Kidney glomerular epithelial cell (primary cell): ENCODE measurements around the gene NUP214.
"Not testable (repeated sequence)": the region's sequence is repeated elsewhere in the genome, so short reads cannot be mapped to it uniquely, and the experiment has no call there.

ENCODE experiments used
- DNase-seq: peaks from one replicate; lab custom pipeline; 2025; lab: John Stamatoyannopoulos, UW

NUP214 gene

DNA sequence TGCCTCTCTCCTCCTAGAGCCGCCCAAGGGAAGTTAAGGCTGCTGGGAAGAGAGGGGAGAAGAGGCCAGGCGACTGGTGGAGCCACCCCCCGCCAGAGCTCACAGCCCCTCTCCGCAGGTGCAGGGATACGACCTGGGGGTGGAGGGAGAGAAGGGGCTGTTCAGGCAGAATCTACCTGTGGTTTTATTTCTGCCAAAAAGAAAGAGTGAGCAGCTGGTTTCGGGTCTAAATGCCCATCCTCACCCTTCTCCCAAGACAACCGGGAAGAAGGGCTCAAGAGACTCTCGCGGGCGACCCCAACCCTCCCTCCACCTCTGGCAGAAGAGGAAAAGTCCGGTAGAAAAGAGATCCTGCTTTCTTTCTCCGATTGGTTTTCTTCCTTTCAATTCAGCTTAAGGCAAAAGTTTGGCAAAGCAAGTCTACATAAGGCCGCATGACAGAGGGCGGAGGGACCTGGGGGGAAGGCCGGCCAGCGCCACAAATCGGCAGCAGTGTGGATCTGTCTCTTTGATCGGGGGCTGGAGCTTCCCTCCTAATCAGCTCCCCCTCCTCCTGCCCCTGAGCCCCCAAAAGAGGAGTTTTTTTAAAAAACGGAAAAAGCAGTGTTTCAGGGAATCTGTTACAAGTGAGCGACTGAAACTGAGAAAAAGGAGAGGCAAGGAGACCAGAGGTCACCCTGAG, 134.7 kb downstream of the NUP214 start:
- DNase-seq = no peak

GRCh38 chr9:131260751-131261452, 135.5 kb downstream of the NUP214 start:
- no peak for DNase-seq

DNA sequence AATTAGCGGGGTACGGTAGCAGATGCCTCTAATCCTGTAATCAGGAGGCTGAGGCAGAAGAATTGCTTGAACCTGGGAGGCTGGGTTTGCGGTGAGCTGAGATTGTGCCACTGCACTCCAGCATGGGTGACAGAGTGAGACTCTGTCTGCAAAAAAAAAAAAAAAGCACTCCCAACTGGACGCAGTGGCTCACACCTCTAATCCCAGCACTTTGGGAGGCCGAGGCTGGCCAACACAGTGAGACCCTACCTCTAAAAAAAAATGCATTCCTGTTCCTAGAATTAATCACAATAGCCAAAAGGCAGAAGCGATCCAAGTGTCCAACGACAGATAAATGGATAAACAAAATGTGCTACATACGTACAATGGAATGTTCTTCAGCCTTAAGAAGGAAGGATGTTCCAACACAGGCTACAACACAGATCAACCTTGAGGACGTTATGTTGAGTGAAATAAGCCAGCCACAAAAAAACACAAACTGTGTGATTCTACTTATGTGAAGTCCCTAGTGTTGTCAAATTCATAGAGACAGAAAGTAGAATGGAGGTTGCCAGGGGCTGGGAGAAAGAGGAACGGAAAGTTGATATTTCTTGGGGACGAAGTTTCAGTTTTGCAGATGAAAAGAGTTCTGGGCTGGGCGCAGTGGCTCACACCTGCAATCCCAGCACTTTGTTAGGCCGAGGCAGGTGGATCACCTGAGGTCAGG, 137.1 kb downstream of the NUP214 start:
- no peak for DNase-seq

- not testable (repeated sequence) for DNase-seq
Observed at GRCh38 chr9:131263033-131263343, 137.6 kb downstream of the NUP214 start.

GRCh38 chr9:131263701-131264100, 138.3 kb downstream of the NUP214 start:
- DNase-seq = no peak

DNA sequence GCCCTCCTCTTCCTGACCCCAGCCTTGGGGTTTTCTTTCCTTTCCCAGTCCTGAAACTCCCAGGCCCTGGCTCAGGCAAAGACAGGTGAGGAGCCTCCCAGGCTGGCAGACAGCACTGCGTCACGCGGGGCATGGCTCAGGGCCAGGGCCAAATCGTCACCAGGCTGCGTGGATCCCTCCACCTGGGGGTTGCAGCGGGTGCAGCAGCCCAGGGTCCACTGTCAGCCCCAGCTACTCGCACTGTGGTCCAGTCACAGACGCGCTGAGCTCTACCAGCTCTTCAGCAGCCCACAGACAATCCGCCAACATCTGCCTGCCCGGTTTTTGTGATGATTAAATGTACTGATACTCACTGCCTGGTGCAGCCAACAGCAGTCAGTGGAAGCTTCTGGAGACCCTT, 138.8 kb downstream of the NUP214 start:
- DNase-seq = no peak

DNA sequence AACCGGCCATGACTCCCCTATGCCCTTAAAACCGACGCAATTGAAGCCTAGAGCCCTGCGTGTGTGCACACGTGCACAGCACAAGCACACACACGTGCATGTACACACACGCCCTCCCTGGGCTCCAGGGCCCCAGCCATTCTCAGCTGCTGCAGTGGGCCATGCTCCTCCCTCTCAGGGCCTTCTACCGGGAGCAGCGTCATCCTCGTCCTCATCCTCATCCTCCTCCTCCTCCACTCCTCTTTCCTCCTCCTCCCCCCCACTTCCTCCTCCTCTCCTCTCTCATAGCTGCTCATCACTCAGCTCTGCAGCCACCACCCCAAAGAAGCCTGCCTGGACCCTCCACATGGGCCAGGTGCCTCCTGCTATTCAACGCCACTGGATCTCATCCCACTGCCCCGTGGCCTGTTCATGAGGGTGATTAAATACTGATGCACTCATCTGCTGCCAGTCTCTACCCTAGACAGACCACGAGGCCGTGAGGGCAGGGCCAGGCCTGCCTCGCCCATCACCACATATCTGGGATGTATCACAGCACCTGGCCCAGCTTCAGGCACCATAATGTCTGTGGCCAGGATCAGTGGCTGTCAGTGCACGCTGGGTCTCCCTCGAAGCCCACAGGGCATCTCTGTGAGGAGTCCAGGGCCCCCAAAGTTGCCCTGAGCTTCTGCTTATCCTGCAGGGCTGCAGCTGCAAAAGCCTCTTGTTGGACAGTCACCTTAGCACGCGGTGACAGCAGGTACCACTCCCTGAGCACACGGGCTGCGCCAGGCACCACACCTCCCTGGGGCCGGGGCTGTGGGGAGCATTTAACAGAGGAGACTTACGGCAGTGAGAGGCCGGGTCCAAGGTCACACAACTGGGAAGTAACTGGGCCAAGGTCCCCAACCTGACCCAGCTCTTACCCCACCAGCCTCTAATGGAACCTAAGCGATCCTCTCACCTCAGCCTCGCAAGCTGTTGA, 141.2 kb downstream of the NUP214 start:
- DNase-seq = no peak

DNA sequence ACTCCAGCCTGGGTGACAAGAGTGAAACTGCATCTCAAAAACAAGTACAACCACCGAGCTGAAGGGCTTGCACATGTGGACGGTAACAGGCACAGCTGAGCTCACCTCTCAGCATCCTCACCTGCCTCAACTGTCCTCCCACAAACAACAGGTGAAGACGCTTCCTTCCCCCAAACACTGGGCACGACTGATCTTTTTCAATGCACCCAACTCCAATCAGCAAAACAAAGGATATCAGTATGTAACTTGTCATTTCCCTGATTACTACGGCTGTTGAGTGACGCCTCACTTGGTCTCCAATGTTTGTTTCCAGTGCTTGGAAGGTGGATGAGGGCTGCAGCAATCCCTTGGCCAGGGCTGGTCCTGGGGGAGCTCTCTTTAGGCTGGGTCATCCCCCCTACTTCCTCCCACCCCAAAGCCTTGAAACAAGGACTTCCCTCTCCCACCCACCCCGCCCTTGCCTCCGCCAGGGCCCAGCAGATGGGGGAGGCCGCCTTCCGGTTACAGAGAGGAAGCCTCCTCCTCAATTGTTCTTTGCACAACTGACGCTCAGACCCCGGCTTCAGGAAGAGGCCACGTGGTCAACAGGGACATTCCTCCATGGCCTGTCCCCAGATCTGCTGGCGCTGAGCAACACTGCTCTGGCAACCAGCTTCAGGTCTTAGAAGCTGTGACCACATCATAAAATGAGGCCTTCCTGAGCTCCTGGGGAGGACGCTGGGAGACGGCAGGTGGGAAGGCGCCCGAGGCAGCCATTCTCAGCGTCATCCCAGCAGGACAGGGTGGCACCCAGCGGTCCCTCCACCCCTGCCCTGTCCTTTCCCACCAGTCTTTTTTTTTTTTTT, 145.0 kb downstream of the NUP214 start:
- DNase-seq = no peak

DNA sequence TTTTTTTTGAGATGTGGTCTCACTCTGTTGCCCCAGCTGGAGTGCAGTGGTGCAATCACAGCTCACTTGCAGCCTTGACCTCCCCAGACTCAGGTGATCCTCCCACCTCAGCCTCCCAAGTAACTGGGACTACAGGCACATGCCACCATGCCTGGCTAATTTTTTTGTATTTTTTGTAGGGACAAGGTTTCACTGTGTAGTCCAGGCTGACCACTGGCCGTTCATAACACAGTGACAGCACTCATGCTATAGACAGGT, 145.6 kb downstream of the NUP214 start:
- DNase-seq = not testable (repeated sequence)

- no peak for DNase-seq
Observed at GRCh38 chr9:131271506-131271931, 146.1 kb downstream of the NUP214 start.

- no peak for DNase-seq
Observed at GRCh38 chr9:131272212-131272611, 146.8 kb downstream of the NUP214 start.

GRCh38 chr9:131273146-131273855, 147.9 kb downstream of the NUP214 start:
- DNase-seq = no peak

GRCh38 chr9:131273856-131274673, 148.7 kb downstream of the NUP214 start:
- DNase-seq = no peak

GRCh38 chr9:131274674-131275331, 149.4 kb downstream of the NUP214 start:
- no peak for DNase-seq

- no peak for DNase-seq
Observed at GRCh38 chr9:131275332-131276093, 150.1 kb downstream of the NUP214 start.

- DNase-seq = no peak
Observed at GRCh38 chr9:131276094-131276888, 150.9 kb downstream of the NUP214 start, which contains the start of gene FAM78A. Gene FAM78A (minus strand): TSS chr9:131276510. CDS start chr9:131276179, 331 bp downstream.

DNA sequence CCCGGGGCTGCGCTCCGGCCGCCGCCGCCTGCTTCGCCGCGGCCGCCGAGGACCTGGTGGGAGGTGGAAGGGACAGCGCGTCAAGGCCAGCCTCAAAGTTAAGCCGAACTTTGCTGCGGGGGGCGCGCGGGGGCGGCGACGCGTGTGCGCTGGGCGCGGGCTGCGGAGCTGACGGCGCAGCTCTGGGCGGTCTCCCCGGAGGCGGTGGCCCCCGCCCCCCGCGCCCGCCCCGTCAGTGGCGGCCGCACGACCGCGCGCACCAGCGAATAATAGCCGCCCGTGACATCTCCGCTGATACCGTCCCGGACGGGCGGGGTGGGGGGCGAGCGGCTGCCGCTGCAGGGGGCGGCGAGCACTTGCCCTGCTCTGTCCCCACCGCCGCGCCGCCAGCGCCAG, 151.5 kb downstream of the NUP214 start:
- DNase-seq = no peak
